CD4-positive, alpha-beta T cell treated with Interleukin-4 for 1 hour (primary cell): ENCODE measurements around the gene RIMKLB.

Experiments used
- DNase-seq, 2 donors: peaks; one replicate each; pipeline ENCODE4 v3.0.0-alpha.2; 2020 to 2022

Gene RIMKLB

GRCh38 chr12:8822298-8822697 is 124.5 kb downstream of the RIMKLB start, which contains the start of gene A2ML1:
Gene A2ML1, plus strand, starts transcription at chr12:8822621. Its CDS starts 31 bp downstream, at chr12:8822652.
- DNase-seq: no peak

GRCh38 chr12:8823565-8824300 is 125.9 kb downstream of the RIMKLB start:
- DNase-seq: no peak

- no peak for DNase-seq
Observed at GRCh38 chr12:8827551-8828256, 129.9 kb downstream of the RIMKLB start.

GRCh38 chr12:8828257-8829124 is 130.7 kb downstream of the RIMKLB start:
- no peak for DNase-seq

- DNase-seq: no peak
Observed at GRCh38 chr12:8829125-8829518, 131.3 kb downstream of the RIMKLB start.

GRCh38 chr12:8829621-8830020 is 131.8 kb downstream of the RIMKLB start:
- DNase-seq: no peak

GRCh38 chr12:8831116-8831515 is 133.3 kb downstream of the RIMKLB start:
- DNase-seq: no peak

- no peak for DNase-seq
Observed at GRCh38 chr12:8832500-8832899, 134.7 kb downstream of the RIMKLB start.
